ENCODE results near the gene CADM2. TPM values are rescaled to one million over a fixed set of nuclear protein-coding genes. Genes with fewer than 3 reads are reported as not detected.
A peak's percentile ranks its signal among the peaks of the same experiment; 100 is the strongest.

Gene CADM2
- total RNA-seq, 1 donor from 2014 or later = 2.9 TPM

DNA sequence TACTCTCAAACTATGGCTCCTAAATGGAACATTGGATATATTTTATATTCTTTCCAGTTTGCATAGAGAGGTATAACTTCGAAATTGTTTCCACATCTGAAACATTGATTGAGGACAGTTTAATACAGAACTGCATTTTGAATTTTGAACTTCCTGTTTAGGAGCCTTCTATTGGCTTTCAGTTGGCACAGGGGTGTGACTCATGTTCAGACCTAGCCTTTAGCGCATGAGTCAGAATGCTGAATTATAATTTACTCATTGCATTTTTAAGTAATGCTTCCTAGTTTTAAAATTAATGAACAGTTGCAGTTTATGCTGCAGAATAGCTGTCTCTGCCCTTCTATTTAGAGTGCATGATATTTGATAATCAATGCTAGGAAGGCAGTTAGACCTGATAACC is 751.7 kb downstream of the CADM2 start:
- Mint-ChIP-seq H3K27me3 (ENCODE audit: low read depth, unreplicated experiment) (no peaks in the 10 kb centered on the region), H3K27ac (ENCODE audit: unreplicated experiment) (no peak overlapping the region), H3K36me3 (ENCODE audit: low read depth, unreplicated experiment) (no peaks in the 10 kb centered on the region), H3K9me3 (ENCODE audit: unreplicated experiment) (no peaks in the 10 kb centered on the region), H3K4me3 (ENCODE audit: unreplicated experiment) (no peak overlapping the region), H3K4me1 (ENCODE audit: low read depth, unreplicated experiment) (no peaks in the 10 kb centered on the region)
- Histone ChIP-seq H3K27ac (ENCODE audit: low read depth, low read length) (no peak overlapping the region), H3K9ac (ENCODE audit: low read length) (no peak overlapping the region), H3K4me2 (ENCODE audit: low read length) (no peak overlapping the region), H3K27me3 (ENCODE audit: insufficient read depth, low read length) (no peaks in the 10 kb centered on the region), H4K20me1 (ENCODE audit: insufficient read depth, low read length) (no peaks in the 10 kb centered on the region), H2AFZ (ENCODE audit: low read depth, low read length) (no peak overlapping the region), H3K4me3 (ENCODE audit: insufficient read depth, low read depth, low read length) (no peak overlapping the region), H3K4me1 (ENCODE audit: insufficient read depth, low read length) (no peaks in the 10 kb centered on the region), H3K36me3 (ENCODE audit: insufficient read depth, low read length) (no peaks in the 10 kb centered on the region), H3K79me2 (ENCODE audit: insufficient read depth, low read length) (no peaks in the 10 kb centered on the region), H3K9me3 (ENCODE audit: insufficient read depth, low read depth, low read length) (no peaks in the 10 kb centered on the region)
- no peak for FAIRE-seq
- TF ChIP-seq, protein P1, sequence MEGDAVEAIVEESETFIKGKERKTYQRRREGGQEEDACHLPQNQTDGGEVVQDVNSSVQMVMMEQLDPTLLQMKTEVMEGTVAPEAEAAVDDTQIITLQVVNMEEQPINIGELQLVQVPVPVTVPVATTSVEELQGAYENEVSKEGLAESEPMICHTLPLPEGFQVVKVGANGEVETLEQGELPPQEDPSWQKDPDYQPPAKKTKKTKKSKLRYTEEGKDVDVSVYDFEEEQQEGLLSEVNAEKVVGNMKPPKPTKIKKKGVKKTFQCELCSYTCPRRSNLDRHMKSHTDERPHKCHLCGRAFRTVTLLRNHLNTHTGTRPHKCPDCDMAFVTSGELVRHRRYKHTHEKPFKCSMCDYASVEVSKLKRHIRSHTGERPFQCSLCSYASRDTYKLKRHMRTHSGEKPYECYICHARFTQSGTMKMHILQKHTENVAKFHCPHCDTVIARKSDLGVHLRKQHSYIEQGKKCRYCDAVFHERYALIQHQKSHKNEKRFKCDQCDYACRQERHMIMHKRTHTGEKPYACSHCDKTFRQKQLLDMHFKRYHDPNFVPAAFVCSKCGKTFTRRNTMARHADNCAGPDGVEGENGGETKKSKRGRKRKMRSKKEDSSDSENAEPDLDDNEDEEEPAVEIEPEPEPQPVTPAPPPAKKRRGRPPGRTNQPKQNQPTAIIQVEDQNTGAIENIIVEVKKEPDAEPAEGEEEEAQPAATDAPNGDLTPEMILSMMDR (IDR thresholded peaks at IDR 0.05; ENCODE audit: insufficient read depth, low read depth, low read length) = no peak
- no peak for TF ChIP-seq EZH2 (IDR thresholded peaks at IDR 0.05; ENCODE audit: insufficient read depth, low read length)
- DNase-seq (ENCODE audit: low read depth) = peak; percentile 6

DNA sequence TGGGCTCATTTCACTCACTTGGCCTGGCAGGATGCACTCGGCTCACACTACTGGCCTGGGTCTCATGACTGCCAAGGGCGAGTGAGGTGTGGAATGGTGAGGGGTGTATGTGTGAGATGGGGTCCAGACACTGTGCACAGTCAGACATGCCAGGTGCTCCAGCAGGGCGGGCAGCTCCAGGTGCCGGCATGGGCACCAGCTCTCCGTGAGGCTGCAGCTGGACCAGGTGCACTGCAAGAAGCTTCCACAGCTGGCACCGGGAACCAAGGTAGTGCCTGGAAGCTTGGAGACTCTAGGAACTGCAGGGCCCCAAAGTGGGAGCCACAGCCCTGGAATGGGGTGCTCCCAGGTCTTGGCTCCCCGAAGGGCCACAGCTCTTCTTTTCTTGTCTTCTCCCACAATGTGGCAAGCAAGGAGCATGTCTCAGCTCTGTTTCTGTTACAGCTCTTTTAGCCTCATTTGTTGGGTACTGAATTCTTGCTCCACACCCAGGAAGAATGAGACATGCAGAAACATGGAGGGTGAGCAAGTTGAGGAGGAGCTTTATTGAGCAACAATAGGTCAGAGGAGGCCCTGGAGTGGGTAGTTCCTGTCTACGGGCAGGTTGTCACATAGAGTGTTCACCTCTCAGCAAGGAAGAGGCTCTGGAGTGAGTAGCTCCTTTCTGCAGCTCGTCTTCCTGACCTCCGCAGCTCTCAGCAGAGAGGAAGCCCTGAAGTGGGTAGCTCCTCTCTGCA is 762.8 kb downstream of the CADM2 start:
- H3K4me3 ChIP-seq (ENCODE audit: insufficient read depth, low read depth, low read length) = no peak overlapping the region
- no peak overlapping the region for H3K27ac ChIP-seq (ENCODE audit: low read depth, low read length)
- no peaks in the 10 kb centered on the region for H3K9me3 ChIP-seq (ENCODE audit: insufficient read depth, low read depth, low read length)
- no peak overlapping the region for H3K4me3 Mint-ChIP-seq (ENCODE audit: unreplicated experiment)
- peaks cover 10% of the 10 kb centered on the region for H3K4me1 Mint-ChIP-seq (ENCODE audit: low read depth, unreplicated experiment)
- no peak overlapping the region for H2AFZ ChIP-seq (ENCODE audit: low read depth, low read length)
- H3K27me3 ChIP-seq (ENCODE audit: insufficient read depth, low read length) = no peaks in the 10 kb centered on the region
- no peaks in the 10 kb centered on the region for H3K4me1 ChIP-seq (ENCODE audit: insufficient read depth, low read length)
- TF ChIP-seq EZH2 (IDR thresholded peaks at IDR 0.05; ENCODE audit: insufficient read depth, low read length) = no peak
- TF ChIP-seq, protein P1 (IDR thresholded peaks at IDR 0.05; ENCODE audit: insufficient read depth, low read depth, low read length) = no peak
- FAIRE-seq = no peak
- H3K27me3 Mint-ChIP-seq (ENCODE audit: low read depth, unreplicated experiment) = no peaks in the 10 kb centered on the region
- H4K20me1 ChIP-seq (ENCODE audit: insufficient read depth, low read length) = no peaks in the 10 kb centered on the region
- H3K9ac ChIP-seq (ENCODE audit: low read length) = no peak overlapping the region
- DNase-seq (ENCODE audit: low read depth) = no peak
- H3K36me3 ChIP-seq (ENCODE audit: insufficient read depth, low read length) = no peaks in the 10 kb centered on the region
- H3K4me2 ChIP-seq (ENCODE audit: low read length) = no peak overlapping the region
- no peaks in the 10 kb centered on the region for H3K9me3 Mint-ChIP-seq (ENCODE audit: unreplicated experiment)
- no peaks in the 10 kb centered on the region for H3K79me2 ChIP-seq (ENCODE audit: insufficient read depth, low read length)
- H3K27ac Mint-ChIP-seq (ENCODE audit: unreplicated experiment) = no peak overlapping the region
- no peaks in the 10 kb centered on the region for H3K36me3 Mint-ChIP-seq (ENCODE audit: low read depth, unreplicated experiment)

DNA sequence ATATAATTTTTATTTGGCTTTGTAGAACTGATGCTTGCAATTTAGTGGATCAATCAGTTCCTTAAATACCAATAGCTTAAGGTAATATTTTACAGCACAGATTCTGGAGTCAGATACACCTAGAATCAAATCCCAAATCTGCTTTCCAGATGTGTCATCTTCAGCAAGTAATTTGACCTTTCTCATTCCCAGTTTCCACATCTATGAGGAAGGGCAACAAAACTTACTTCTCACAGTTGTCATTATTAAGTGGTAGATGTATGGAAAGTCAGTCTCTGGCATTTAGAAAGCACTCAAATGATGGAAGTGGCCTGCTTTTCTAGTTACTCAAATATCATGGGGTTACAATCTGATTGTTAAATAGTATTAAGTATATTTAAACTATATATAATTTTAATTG is 767.0 kb downstream of the CADM2 start:
- DNase-seq (ENCODE audit: low read depth) (no peak), FAIRE-seq (no peak)
- Histone ChIP-seq H3K9me3 (ENCODE audit: insufficient read depth, low read depth, low read length) (no peaks in the 10 kb centered on the region), H4K20me1 (ENCODE audit: insufficient read depth, low read length) (no peaks in the 10 kb centered on the region), H3K36me3 (ENCODE audit: insufficient read depth, low read length) (no peaks in the 10 kb centered on the region), H2AFZ (ENCODE audit: low read depth, low read length) (no peak overlapping the region), H3K9ac (ENCODE audit: low read length) (no peak overlapping the region), H3K79me2 (ENCODE audit: insufficient read depth, low read length) (no peaks in the 10 kb centered on the region), H3K4me2 (ENCODE audit: low read length) (no peak overlapping the region), H3K4me1 (ENCODE audit: insufficient read depth, low read length) (no peaks in the 10 kb centered on the region), H3K27ac (ENCODE audit: low read depth, low read length) (no peak overlapping the region), H3K27me3 (ENCODE audit: insufficient read depth, low read length) (no peaks in the 10 kb centered on the region), H3K4me3 (ENCODE audit: insufficient read depth, low read depth, low read length) (no peak overlapping the region)
- no peak for TF ChIP-seq EZH2 (IDR thresholded peaks at IDR 0.05; ENCODE audit: insufficient read depth, low read length)
- TF ChIP-seq, protein P1 (IDR thresholded peaks at IDR 0.05; ENCODE audit: insufficient read depth, low read depth, low read length) = no peak
- Mint-ChIP-seq H3K4me1 (ENCODE audit: low read depth, unreplicated experiment) (peaks cover 10% of the 10 kb centered on the region), H3K9me3 (ENCODE audit: unreplicated experiment) (no peaks in the 10 kb centered on the region), H3K27ac (ENCODE audit: unreplicated experiment) (peak overlapping the region; percentile 85), H3K36me3 (ENCODE audit: low read depth, unreplicated experiment) (no peaks in the 10 kb centered on the region), H3K4me3 (ENCODE audit: unreplicated experiment) (no peak overlapping the region), H3K27me3 (ENCODE audit: low read depth, unreplicated experiment) (no peaks in the 10 kb centered on the region)
